GM12891 (cell line): ENCODE data around the gene ELAVL2.

ENCODE experiments used
- PAX5 ChIP-seq: IDR thresholded peaks from 2 replicates; pipeline ENCODE4 v1.6.1; 2011; ENCODE audit warnings: low read length, moderate library complexity, mild to moderate bottlenecking; ENCODE audit not compliant: insufficient read depth, severe bottlenecking
- POLR2A ChIP-seq: IDR thresholded peaks from 2 replicates; pipeline ENCODE4 v1.6.1; 2011; ENCODE audit warnings: low read depth, low read length, control low read depth
- POLR2AphosphoS5 ChIP-seq: IDR thresholded peaks from 2 replicates; pipeline ENCODE4 v1.6.1; 2011; ENCODE audit warnings: low read depth, low read length, control low read depth
- SPI1 ChIP-seq: IDR thresholded peaks from 2 replicates; pipeline ENCODE4 v1.6.1; 2011; ENCODE audit warnings: low read depth, low read length, control low read depth
- TAF1 ChIP-seq: IDR thresholded peaks from 2 replicates; pipeline ENCODE4 v1.6.1; 2011; ENCODE audit warnings: low read depth, low read length, control low read depth

- TF ChIP-seq POLR2AphosphoS5 = no peak
- no peak for TF ChIP-seq TAF1
- TF ChIP-seq POLR2A = no peak
- no peak for TF ChIP-seq PAX5
- TF ChIP-seq SPI1 = no peak
Measured at GRCh38 chr9:23725279-23725946, 100.6 kb downstream of the ELAVL2 start.
